Activated naive CD4-positive, alpha-beta T cell treated with anti-CD3 and anti-CD28 coated beads for 36 hours (primary cell): ENCODE results near the gene DGKA. TPM values are rescaled to one million over a fixed set of nuclear protein-coding genes. Genes with fewer than 3 reads are reported as not detected.

Experiments used
- CTCF ChIA-PET: fragments of 350-600 bp; sonication (Branson Sonifier 250); formaldehyde crosslinking; loops from one replicate; lab custom pipeline; 2021; ENCODE audit warnings: antibody characterized with exemption; lab: Charles Lee
- DNase-seq: peaks from one replicate; pipeline ENCODE4 v3.0.0-alpha.2; 2020
- H3K27ac Mint-ChIP-seq: one replicate; pipeline ENCODE4 v1.8.0; 2021; ENCODE audit warnings: mild to moderate bottlenecking, mixed read lengths
- H3K27me3 Mint-ChIP-seq: one replicate; pipeline ENCODE4 v1.8.0; 2021; ENCODE audit warnings: low read depth, mixed read lengths
- H3K36me3 Mint-ChIP-seq: one replicate; pipeline ENCODE4 v1.8.0; 2021; ENCODE audit warnings: low read depth, mixed read lengths
- H3K4me1 Mint-ChIP-seq: one replicate; pipeline ENCODE4 v1.8.0; 2021; ENCODE audit warnings: low read depth, mixed read lengths
- H3K4me3 Mint-ChIP-seq: one replicate; pipeline ENCODE4 v1.8.0; 2021; ENCODE audit warnings: mild to moderate bottlenecking, moderate library complexity, mixed read lengths
- H3K9me3 Mint-ChIP-seq: one replicate; pipeline ENCODE4 v1.8.0; 2021; ENCODE audit warnings: mixed read lengths
- intact Hi-C: fragments of 100-400 bp; cut with micrococcal nuclease; formaldehyde crosslinking; loops from one replicate; pipeline ENCODE4 v1.15.1; 2023
- total RNA-seq, 2 experiments: library from RNA; stranded (reverse); gene quantifications; one replicate each; pipeline ENCODE4 v1.2.3, GENCODE V29; 2021

DGKA gene
- total RNA-seq, 2 experiments from 2014 or later: 285 to 331 TPM

DNA sequence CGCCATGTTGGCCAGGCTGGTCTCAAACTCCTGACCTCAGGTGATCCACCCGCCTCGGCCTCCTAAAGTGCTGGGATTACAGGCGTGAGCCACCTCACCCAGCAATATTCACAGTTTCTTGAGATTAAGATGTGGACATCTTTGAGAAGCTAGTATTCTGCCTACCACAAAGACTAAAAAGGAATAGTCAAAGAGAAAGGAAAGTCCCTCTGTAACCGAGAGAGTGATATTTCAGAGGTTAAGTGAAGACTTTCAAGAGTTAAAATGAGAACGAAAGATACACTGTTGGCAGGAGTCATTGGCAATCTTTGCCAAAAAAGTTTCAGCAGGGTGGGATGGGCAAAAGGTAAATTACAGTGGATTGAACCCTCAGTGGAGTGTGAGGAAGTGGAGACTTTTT is 15.6 kb downstream of the DGKA start:
- Mint-ChIP-seq H3K36me3 (peaks cover 55% of the 10 kb centered on the region), H3K4me3 (no peak overlapping the region), H3K4me1 (peaks cover 39% of the 10 kb centered on the region), H3K27ac (peak overlapping the region; percentile 65), H3K27me3 (no peaks in the 10 kb centered on the region), H3K9me3 (no peaks in the 10 kb centered on the region)
- no peak for DNase-seq
- intact Hi-C loops: loop anchor here (1.0 kb wide), 1 partner anchor 28 kb away; the partner anchor contains the start of gene RAB5B
- CTCF ChIA-PET: interaction anchor here (0.8 to 1.2 kb wide), 4 partner anchors 10 to 208 kb away, joined by 3 to 4 read pairs (median 4); no protein-coding TSS in a partner anchor

GRCh38 chr12:55955344-55955743 is 24.4 kb downstream of the DGKA start:
- Mint-ChIP-seq H3K27me3 (no peaks in the 10 kb centered on the region), H3K9me3 (no peaks in the 10 kb centered on the region), H3K4me1 (peaks cover 15% of the 10 kb centered on the region), H3K36me3 (peaks cover 22% of the 10 kb centered on the region), H3K27ac (peak overlapping the region; percentile 33), H3K4me3 (no peak overlapping the region)
- no peak for DNase-seq
- intact Hi-C loops: no loop called here
- CTCF ChIA-PET: interaction anchor here (0.6 to 2.8 kb wide), 7 partner anchors 10 to 211 kb away, joined by 3 to 8 read pairs (median 3); no protein-coding TSS in a partner anchor

- no peak overlapping the region for H3K4me3 Mint-ChIP-seq
- no peaks in the 10 kb centered on the region for H3K9me3 Mint-ChIP-seq
- CTCF ChIA-PET: interaction anchor here (0.6 to 2.8 kb wide), 5 partner anchors 10 to 1503 kb away, joined by 3 to 8 read pairs (median 3); no protein-coding TSS in a partner anchor
- peak overlapping the region; percentile 63 for H3K27ac Mint-ChIP-seq
- H3K27me3 Mint-ChIP-seq: no peaks in the 10 kb centered on the region
- peak; percentile 65 for DNase-seq
- H3K4me1 Mint-ChIP-seq: peaks cover 15% of the 10 kb centered on the region
- intact Hi-C loops: loop anchor here (1.0 kb wide), 1 partner anchor 17 kb away; no protein-coding TSS in a partner anchor
- peaks cover 22% of the 10 kb centered on the region for H3K36me3 Mint-ChIP-seq
These were observed 25.0 kb downstream of the DGKA start for GRCh38 chr12:55955800-55956508.

- Mint-ChIP-seq H3K27ac (peak overlapping the region; percentile 10), H3K4me1 (peaks cover 15% of the 10 kb centered on the region), H3K9me3 (no peaks in the 10 kb centered on the region), H3K4me3 (no peak overlapping the region), H3K27me3 (no peaks in the 10 kb centered on the region), H3K36me3 (peaks cover 10% of the 10 kb centered on the region)
- intact Hi-C loops: no loop called here
- no peak for DNase-seq
- CTCF ChIA-PET: interaction anchor here (0.8 to 2.8 kb wide), 3 partner anchors 17 to 31 kb away, joined by 3 to 9 read pairs (median 8); no protein-coding TSS in a partner anchor
These were observed 26.3 kb downstream of the DGKA start for GRCh38 chr12:55957106-55957859.

DNA sequence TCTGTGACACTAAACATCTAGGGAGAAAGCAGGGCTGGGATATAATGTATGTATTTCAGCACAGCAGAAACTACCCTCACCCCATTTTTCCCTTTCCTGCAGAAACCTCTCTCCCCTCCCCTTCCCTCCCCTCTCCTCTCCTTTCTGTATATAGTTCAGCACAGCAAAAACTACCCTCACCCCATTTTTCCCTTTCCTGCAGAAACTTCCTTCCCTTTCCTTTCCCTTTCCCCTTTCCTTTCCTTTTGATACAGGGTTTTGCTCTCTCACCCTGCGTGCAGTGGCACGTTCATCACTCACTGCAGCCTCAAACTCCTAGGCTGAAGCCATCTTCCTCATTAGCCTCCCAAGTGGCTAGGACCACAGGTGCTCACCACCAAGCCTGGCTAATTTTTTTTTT is 32.8 kb downstream of the DGKA start:
- H3K27ac Mint-ChIP-seq: no peak overlapping the region

GRCh38 chr12:55965240-55965639 is 34.3 kb downstream of the DGKA start:
- Mint-ChIP-seq H3K4me1 (peaks cover 28% of the 10 kb centered on the region), H3K27me3 (no peaks in the 10 kb centered on the region), H3K27ac (no peak overlapping the region), H3K36me3 (peaks cover 23% of the 10 kb centered on the region), H3K9me3 (no peaks in the 10 kb centered on the region), H3K4me3 (no peak overlapping the region)
- DNase-seq: no peak
- intact Hi-C loops: no loop called here
- CTCF ChIA-PET: no interaction called here

More for the DNA sequence above, 32.8 kb downstream of the DGKA start:
- CTCF ChIA-PET: no interaction called here
- no peak for DNase-seq
- intact Hi-C loops: no loop called here
- Mint-ChIP-seq H3K27me3 (no peaks in the 10 kb centered on the region), H3K36me3 (peaks cover 16% of the 10 kb centered on the region), H3K4me1 (peaks cover 24% of the 10 kb centered on the region), H3K4me3 (no peak overlapping the region), H3K9me3 (no peaks in the 10 kb centered on the region)

GRCh38 chr12:55965941-55966407 is 35.0 kb downstream of the DGKA start, which contains the start of gene PMEL:
PMEL (minus strand) TSS chr12:55966042; CDS start chr12:55966011, 31 bp downstream.
- no peak for DNase-seq
- H3K36me3 Mint-ChIP-seq: peaks cover 26% of the 10 kb centered on the region
- H3K27ac Mint-ChIP-seq: peak within 1 kb of the TSS; percentile 90
- H3K4me1 Mint-ChIP-seq: peaks cover 29% of the 10 kb centered on the region
- CTCF ChIA-PET: no interaction called here
- H3K9me3 Mint-ChIP-seq: no peaks in the 10 kb centered on the region
- intact Hi-C loops: loop anchor here (1.0 kb wide), 2 partner anchors 8 to 37 kb away; partner anchors contain the start of gene RAB5B
- no peaks in the 10 kb centered on the region for H3K27me3 Mint-ChIP-seq
- H3K4me3 Mint-ChIP-seq: peak within 1 kb of the TSS; percentile 97

GRCh38 chr12:55966408-55967281 is 35.7 kb downstream of the DGKA start, which contains the start of gene CDK2:
CDK2 (plus strand) TSS chr12:55966830; CDS start chr12:55967009, 179 bp downstream.
- Mint-ChIP-seq H3K36me3 (peaks cover 32% of the 10 kb centered on the region), H3K4me1 (peaks cover 31% of the 10 kb centered on the region), H3K4me3 (peak within 1 kb of the TSS; percentile 97), H3K9me3 (no peaks in the 10 kb centered on the region), H3K27ac (peak within 1 kb of the TSS; percentile 90), H3K27me3 (no peaks in the 10 kb centered on the region)
- intact Hi-C loops: loop anchor here (1.0 kb wide), 2 partner anchors 8 to 37 kb away; partner anchors contain the start of gene RAB5B
- peak; percentile 95 for DNase-seq
- CTCF ChIA-PET: no interaction called here

- no peak overlapping the region for H3K27ac Mint-ChIP-seq
- no peaks in the 10 kb centered on the region for H3K9me3 Mint-ChIP-seq
- peaks cover 33% of the 10 kb centered on the region for H3K4me1 Mint-ChIP-seq
- CTCF ChIA-PET: interaction anchor here (1.0 to 1.7 kb wide), 4 partner anchors 15 to 231 kb away, joined by 3 to 9 read pairs (median 4); no protein-coding TSS in a partner anchor
- no peak for DNase-seq
- no peak overlapping the region for H3K4me3 Mint-ChIP-seq
- H3K36me3 Mint-ChIP-seq: peaks cover 34% of the 10 kb centered on the region
- no peaks in the 10 kb centered on the region for H3K27me3 Mint-ChIP-seq
- intact Hi-C loops: no loop called here
These were observed 38.4 kb downstream of the DGKA start for GRCh38 chr12:55969356-55969755.

GRCh38 chr12:55970775-55971174 is 39.8 kb downstream of the DGKA start:
- Mint-ChIP-seq H3K9me3 (no peaks in the 10 kb centered on the region), H3K27ac (no peak overlapping the region), H3K4me3 (no peak overlapping the region), H3K36me3 (peaks cover 34% of the 10 kb centered on the region), H3K4me1 (peaks cover 30% of the 10 kb centered on the region), H3K27me3 (no peaks in the 10 kb centered on the region)
- intact Hi-C loops: loop anchor here (10.0 kb wide), 1 partner anchor 364 kb away; the partner anchor contains the start of genes IL23A and PAN2
- DNase-seq: no peak
- CTCF ChIA-PET: interaction anchor here (1.3 kb wide), 1 partner anchor 30 kb away, joined by 4 read pairs; no protein-coding TSS in a partner anchor

DNA sequence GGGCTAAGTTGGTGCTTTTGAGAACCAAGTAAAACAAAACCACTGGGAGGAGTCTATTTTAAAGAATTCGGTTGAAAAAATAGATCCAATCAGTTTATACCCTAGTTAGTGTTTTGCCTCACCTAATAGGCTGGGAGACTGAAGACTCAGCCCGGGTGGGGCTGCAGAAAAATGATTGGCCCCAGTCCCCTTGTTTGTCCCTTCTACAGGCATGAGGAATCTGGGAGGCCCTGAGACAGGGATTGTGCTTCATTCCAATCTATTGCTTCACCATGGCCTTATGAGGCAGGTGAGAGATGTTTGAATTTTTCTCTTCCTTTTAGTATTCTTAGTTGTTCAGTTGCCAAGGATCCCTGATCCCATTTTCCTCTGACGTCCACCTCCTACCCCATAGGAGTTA is 41.1 kb downstream of the DGKA start:
- Mint-ChIP-seq H3K9me3 (no peaks in the 10 kb centered on the region), H3K36me3 (peaks cover 31% of the 10 kb centered on the region), H3K4me1 (peaks cover 32% of the 10 kb centered on the region), H3K27me3 (no peaks in the 10 kb centered on the region), H3K27ac (no peak overlapping the region), H3K4me3 (no peak overlapping the region)
- intact Hi-C loops: loop anchor here (2.0 to 10.0 kb wide), 2 partner anchors 217 to 363 kb away; partner anchors contain the start of genes IL23A, PAN2 and SMARCC2
- DNase-seq: no peak
- CTCF ChIA-PET: no interaction called here
